IPS DF 4.7 (cell line): Measurements from ENCODE around the gene LCN2.
A peak's percentile ranks its signal among the peaks of the same experiment; 100 is the strongest.

Source experiments
- DNase-seq: peaks from one replicate; pipeline ENCODE4 v3.0.0-alpha.2; 2013; ENCODE audit warnings: low spot score; ENCODE audit errors: extremely low read depth

Gene LCN2

DNA sequence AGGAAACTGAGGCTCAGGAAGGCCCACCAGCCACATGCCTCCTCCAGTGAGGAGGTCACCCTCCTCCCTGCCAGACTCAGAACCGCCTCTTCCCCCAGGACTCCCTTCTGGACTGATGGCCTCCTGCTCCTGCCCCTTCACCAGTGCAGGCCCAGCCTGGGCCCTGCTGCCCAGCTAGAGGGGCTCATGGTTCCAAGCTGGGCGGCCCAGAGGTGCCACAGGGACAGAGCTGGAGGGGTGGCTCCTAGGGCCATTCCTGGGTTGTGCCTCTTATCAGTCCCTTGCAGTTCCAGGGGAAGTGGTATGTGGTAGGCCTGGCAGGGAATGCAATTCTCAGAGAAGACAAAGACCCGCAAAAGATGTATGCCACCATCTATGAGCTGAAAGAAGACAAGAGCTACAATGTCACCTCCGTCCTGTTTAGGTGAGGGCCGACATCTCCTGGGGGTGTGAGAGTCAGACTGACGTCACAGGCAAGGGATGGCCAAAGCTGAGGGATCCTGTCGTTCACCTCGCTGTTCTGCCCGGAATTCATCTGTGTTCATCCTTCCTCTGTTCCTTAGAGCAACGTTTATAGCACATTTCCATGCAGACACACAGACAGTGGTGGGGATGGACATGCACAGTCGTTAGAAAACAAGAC, 819 bp downstream of the LCN2 start:
- DNase-seq, result no peak

GRCh38 chr9:128150594-128151308, 1.5 kb downstream of the LCN2 start:
- DNase-seq, result no peak

DNA sequence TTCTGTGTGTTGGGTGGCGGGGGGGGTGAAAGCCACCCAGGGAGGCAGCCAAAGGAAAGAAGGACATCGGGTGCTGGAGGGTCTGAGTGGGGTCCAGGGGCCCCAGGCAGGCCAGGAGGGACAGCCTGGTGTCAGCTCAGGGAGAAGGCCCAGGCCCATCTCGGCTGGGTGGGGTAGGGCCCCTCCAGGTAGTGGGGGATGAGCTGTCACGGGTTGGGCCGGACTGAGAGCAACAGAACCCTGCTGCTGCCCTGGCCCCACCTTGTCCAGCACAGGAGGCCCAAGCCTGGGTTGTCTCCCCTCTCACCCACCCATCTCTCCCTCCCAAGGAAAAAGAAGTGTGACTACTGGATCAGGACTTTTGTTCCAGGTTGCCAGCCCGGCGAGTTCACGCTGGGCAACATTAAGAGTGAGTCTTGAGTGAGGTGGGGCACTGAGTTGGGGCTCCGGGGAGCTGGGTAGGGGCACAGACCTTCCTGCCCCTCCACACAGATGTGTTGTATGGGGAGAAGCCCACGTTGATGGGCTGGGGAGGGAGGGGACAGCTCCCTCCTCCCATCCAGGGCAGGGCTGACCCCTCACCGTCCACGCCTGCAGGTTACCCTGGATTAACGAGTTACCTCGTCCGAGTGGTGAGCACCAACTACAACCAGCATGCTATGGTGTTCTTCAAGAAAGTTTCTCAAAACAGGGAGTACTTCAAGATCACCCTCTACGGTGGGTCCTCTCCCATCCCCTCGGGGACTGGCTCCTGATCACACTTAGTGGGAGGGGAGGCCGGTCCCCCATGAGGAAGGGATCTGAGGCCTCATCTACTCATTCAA, 2.3 kb downstream of the LCN2 start:
- no peak for DNase-seq

- no peak for DNase-seq
Measured at GRCh38 chr9:128152133-128153059, 3.1 kb downstream of the LCN2 start.

DNA sequence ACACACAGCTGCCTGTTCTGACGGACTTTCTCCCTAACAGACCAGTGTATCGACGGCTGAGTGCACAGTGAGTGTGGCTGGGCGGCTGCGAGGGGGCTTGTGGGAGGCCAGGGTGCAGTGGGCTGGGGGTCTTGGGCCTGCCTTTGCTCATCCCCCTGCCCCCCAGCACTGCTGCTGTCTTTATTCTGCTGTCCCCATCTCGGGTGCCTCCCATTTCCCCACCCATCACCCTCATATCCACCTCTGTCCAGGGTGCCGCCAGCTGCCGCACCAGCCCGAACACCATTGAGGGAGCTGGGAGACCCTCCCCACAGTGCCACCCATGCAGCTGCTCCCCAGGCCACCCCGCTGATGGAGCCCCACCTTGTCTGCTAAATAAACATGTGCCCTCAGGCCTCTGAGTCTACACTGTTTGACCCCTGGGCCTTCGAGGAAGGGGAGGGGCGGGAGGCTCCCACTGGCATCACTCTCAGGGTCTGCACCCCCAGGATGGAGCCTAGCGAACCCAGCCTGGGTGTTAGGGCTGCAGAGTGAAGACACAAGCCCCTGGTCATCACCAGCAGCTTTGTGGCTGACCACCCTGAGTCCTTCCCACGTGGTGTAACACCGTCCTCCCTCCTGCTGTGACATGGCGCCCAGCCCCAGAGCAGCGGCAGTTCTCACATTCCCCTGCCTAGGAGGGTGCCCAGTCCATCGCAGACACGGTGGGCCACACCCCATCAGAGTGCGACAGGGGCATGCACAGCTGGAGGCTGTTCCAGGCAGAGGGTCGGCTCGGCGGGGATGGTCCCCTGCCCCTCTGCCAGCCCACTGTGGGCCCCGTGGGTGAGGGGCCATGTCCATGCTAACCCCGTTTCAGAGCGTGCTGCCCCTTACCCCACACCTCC, 4.0 kb downstream of the LCN2 start:
- no peak for DNase-seq

DNA sequence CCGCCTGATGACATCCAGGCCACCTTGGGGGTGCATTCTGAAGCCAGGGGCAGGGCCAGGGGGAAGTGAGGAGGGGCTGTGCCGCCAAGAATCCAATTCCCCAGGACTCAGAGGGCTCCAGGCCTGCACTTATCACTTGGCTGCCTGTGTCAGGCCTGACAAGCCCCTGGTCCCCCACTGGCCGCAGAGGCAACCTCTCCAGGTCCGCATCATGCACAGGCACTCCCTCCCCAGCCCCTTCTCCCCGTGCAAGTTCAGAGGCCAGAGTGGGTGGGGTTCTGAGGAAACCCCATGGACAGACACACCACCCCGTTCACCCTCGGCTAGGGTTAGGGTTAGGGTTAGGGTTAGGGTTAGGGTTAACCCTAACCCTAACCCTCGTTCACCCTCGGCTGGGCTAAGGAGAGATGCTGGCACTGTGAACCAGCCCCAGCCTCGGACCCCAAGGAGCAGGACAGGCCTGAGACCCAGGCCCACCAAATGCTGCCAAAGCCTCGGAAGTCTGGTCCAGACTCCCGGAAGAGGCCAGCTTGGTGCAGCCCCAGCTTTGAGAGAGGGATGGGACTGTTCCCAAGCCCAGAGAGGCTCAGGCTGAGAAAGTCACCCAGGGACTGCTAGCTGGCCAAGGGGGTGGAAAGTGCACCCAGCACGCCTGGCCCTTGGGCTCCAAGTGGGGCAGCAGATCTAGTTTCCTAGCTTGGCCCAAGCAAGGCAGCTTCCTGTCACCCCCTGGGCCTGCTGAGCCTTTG, 4.9 kb downstream of the LCN2 start:
- DNase-seq, result no peak

DNA sequence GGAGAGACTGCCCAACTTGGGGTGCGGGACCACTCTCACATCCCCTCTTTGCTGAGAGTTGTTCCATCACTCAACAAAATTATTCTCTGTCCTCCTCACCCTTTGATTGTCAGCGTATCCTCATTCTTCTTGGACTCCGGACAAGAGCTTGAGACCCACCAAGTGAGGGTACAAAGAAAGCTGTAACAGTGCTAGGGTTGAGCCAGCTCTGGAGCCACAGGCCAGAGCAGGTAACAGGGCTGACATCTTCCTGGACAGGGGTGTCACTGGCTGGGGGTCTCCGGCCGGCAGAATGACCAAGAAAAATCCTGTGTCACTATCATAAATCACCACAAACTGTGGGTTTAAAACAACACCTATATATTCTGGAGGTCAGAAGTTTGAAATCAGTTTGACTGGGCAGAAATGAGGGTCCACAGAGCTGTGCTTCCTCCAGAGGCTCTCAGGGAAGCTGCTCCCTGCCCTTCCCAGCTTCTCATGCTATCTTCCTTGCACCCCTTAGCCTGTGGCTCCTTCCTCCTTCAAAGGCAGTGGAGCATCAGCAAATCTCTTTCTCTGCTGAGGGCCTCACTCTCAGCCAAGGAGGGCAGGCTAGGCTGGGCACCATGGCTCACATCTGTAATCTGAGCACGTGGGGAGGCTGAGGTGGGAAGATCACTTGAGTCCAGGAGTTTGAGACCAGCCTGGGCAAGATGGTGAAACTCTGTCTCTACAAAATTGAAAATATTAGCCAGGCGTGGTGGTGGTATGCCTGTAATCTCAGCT, 6.7 kb downstream of the LCN2 start:
- no peak for DNase-seq

DNA sequence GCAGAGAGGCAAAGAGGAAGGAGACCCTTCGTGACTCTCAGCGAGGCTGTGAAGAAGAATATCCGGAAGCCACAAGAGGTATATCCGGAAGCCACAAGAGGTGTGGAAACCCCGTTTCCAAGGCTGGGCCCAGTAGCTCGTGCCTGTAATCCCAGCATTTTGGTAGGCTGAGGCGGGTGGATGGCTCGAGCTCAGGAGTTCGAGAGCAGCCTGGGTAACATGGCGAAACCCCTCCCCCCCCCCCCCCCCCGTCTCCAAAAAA, 10.2 kb downstream of the LCN2 start:
- DNase-seq, result no peak

DNA sequence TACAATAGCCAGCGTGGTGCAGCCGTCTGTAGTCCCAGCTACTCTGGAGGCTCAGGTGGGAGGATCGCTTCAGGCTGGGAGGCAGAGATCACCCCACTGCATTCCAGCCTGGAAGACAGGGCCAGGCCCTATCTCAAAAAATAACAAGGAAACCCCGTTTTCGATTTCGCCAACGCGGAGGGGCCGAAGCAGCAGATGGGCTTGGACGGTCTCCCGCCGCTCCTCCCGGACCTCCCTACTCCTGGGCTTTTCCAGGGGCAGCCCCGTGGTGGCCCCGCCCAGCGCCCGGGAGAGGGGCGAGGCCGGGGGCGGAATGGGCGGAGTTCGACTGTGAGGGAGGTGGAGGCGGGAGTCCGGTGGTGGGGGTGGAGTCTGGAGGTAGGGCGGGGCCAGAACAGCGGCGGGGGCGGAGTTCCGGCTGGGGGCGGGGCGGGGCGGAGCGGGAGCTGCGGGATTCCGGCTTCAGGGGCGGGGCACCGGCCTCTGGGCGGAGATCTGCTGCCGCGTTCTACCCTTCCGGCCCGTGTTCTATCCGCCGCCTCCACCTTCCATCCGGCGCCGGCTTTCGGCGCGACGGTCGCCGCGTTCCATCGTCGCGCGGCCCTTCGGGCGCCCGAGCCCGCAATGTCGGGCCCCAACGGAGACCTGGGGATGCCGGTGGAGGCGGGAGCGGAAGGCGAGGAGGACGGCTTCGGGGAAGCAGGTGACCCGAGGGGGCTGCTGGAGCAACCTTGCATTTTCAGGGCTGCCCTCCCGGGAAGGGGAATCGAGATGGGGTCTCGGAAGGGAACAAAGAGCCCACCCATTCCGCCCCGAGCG, 10.7 kb downstream of the LCN2 start, which contains the start of gene BBLN:
Gene BBLN (plus strand): TSS at position 482 of the 819 bp plus-strand sequence. CDS start 143 bp downstream, at position 625.
- DNase-seq, result peak; percentile 60

DNA sequence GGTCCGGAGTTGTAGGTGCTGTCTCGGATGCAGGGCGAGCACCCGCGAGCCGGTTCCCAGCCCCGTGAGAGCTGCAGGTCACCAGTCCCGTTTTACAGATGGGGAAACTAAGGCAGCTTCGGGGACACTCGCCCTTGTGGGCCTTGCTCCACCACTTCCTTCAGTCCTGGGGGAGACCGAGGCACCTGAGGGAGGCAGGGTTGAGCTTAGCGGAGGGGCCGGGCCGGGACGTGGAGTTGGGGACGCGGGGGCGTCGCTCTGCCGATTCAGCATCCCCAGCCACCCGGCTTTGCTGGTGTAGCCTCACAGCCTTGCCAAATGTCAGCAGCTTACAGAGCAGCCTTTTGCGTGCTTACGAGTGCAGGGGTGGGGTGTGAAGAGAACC, 11.3 kb downstream of the LCN2 start:
- DNase-seq, result no peak

DNA sequence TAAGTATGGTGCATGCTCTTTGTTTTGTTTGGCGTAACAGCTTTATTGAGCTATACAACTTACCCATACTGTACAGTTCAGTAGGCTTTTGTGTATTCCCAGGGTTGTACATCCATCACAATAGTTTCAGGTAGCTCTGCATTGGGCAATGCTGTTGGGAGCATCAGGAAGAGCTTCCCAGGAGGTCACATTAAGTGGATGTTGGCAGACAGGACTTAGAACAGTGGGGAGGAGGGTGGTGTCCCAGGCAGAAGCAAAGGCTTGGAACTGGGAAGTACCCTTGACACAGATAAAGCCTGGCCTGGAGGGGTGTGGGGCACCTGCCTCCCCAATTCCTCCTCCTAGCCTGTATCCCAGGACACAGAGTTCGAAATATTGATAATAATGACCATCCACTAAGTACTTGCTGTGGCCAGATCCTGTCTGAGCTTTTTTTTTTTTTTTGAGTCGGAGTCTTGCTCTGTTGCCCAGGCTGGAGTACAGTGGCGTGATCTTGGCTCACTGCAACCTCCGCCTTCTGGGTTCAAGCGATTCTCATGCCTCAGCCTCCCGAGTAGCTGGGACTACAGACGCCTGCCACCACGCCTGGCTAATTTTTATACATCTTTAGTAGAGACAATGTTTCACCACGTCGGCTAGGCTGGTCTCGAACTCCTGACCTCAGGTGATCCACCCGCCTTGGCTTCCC, 12.1 kb downstream of the LCN2 start:
- no peak for DNase-seq

GRCh38 chr9:128162215-128163026, 13.2 kb downstream of the LCN2 start:
- DNase-seq, result no peak

DNA sequence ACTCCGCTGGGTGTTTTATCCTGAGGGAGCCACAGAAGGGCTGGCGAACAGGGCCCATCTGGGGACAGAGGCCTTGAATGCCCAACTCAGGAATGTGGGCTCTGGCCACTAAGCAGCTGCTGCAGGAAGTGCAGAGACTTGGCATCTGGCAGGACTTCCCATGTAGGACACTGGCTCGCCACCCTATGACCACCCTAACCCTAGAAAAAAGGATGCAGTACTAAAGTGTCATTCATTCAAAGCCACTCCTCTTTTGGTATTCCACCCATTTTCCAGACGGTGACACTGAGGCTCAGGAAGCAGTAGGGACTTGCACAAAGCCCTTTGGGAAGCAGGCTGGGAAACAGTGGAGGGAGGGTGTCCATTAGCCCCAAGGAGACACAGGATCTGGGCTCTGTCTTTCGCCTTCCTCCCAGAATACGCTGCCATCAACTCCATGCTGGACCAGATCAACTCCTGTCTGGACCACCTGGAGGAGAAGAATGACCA, 13.8 kb downstream of the LCN2 start:
- no peak for DNase-seq

- DNase-seq, result no peak
Measured at GRCh38 chr9:128163523-128164306, 14.5 kb downstream of the LCN2 start.

- DNase-seq, result no peak
Measured at GRCh38 chr9:128164307-128164885, 15.1 kb downstream of the LCN2 start.
